Transverse colon (tissue), 4 donors: ENCODE measurements around the gene FAM131B. TPM values are rescaled to one million over a fixed set of nuclear protein-coding genes. Genes with fewer than 3 reads are reported as not detected.

Experiments used
- DNase-seq: peaks from one replicate; pipeline ENCODE4 v3.0.0-alpha.2; 2019
- H3K27ac ChIP-seq, 4 donors: fragments of 200-600 bp; sonication (generic); 2 replicates each; pipeline ENCODE4 v1.5.1; 2016 to 2018; ENCODE audit warnings: inconsistent platforms in 4 of 4
- H3K27me3 ChIP-seq: fragments of 200-600 bp; sonication (generic); 2 replicates; pipeline ENCODE4 v1.5.1; 2017; ENCODE audit warnings: inconsistent platforms
- H3K36me3 ChIP-seq, 4 donors: fragments of 200-600 bp; sonication (generic); 2 replicates each; pipeline ENCODE4 v1.5.1; 2017 to 2019; ENCODE audit warnings: inconsistent platforms in 4 of 4
- H3K4me1 ChIP-seq, 4 donors: fragments of 200-600 bp; sonication (generic); 2 replicates each; pipeline ENCODE4 v1.5.1; 2017 to 2020; ENCODE audit warnings: inconsistent platforms in 4 of 4
- H3K4me3 ChIP-seq, 4 donors: fragments of 200-600 bp; sonication (generic); 1 replicate in 1 of 4; 2 replicates in 3 of 4; pipeline versions ENCODE4 v1.5.1 to v1.6.1; 2017 to 2019; ENCODE audit warnings: inconsistent platforms in 4 of 4
- H3K9me3 ChIP-seq, 2 donors: fragments of 200-600 bp; sonication (generic); 2 replicates each; pipeline ENCODE4 v1.5.1; 2017 to 2019; ENCODE audit warnings: inconsistent platforms in 2 of 2
- CTCF ChIP-seq, 5 experiments: fragments of 200-600 bp in 3 of 5; fragments of 450-650 bp in 2 of 5; sonication (generic) in 3 of 5; IDR thresholded peaks; 1 replicate in 2 of 5; 2 replicates in 3 of 5; pipeline ENCODE4 v1.5.1; 2016 to 2017; ENCODE audit warnings: antibody characterized with exemption in 5 of 5, inconsistent platforms in 3 of 5, mild to moderate bottlenecking in 2 of 5, moderate library complexity in 1 of 5
- EP300 ChIP-seq: sonication (generic); formaldehyde crosslinking; IDR thresholded peaks from one replicate; pipeline ENCODE4 v1.6.1; 2017; ENCODE audit warnings: antibody characterized with exemption, low read depth
- POLR2A ChIP-seq: fragments of 450-650 bp; IDR thresholded peaks from one replicate; pipeline ENCODE4 v1.6.1; 2016; ENCODE audit warnings: antibody characterized with exemption, mild to moderate bottlenecking, moderate library complexity
- POLR2AphosphoS5 ChIP-seq, 3 donors: sonication (generic); formaldehyde crosslinking; IDR thresholded peaks; one replicate each; pipeline ENCODE4 v1.6.1; 2016; ENCODE audit warnings: antibody characterized with exemption in 3 of 3
- WGBS, 2 donors: methylation state at CpG; one replicate each; pipeline ENCODE4 v1.1.5; 2018; ENCODE audit warnings: low coverage in 1 of 2; 5-methylcytosine and 5-hydroxymethylcytosine counted together
- in situ Hi-C, 4 donors: fragments of 200-750 bp; cut with MboI; loops; one replicate each; pipeline versions ENCODE4 v1.15.0 to v1.15.1; 2017; ENCODE audit warnings: low sequenced_read_pairs in 3 of 4, low pct_ligation_motif_present in 1 of 4, low pct_unique_long_range_greater_than_20kb in 1 of 4
- intact Hi-C: fragments of 100-400 bp; cut with DNase I; formaldehyde crosslinking; loops from one replicate; pipeline ENCODE4 v1.15.1; 2023; ENCODE audit warnings: low total_unique reads
- total RNA-seq, 4 donors: library from RNA; depleted of rRNA; stranded (reverse); fragments of >200 nt; gene quantifications; one replicate each; pipeline ENCODE4 v1.1.0, GENCODE V29; 2016

The FAM131B gene
- total RNA-seq, 4 donors from 2014 or later: 2.2 to 33.4 (median 4.7) TPM

- in situ Hi-C loops: no loop called here
- Histone ChIP-seq H3K9me3 (no peaks in the 10 kb centered on the region), H3K27me3 (peaks cover 43% of the 10 kb centered on the region)
These were observed 2.7 kb downstream of the FAM131B start for GRCh38 chr7:143359771-143360353.

GRCh38 chr7:143358626-143359025 lies 3.9 kb downstream of the FAM131B start:
- Histone ChIP-seq H3K4me3 (no peak overlapping the region), H3K4me1 (peaks cover 0 to 18% (median 16%) of the 10 kb centered on the region in 4 donors), H3K36me3 (no peaks in the 10 kb centered on the region), H3K27ac (no peak overlapping the region), H3K9me3 (no peaks in the 10 kb centered on the region), H3K27me3 (peaks cover 33% of the 10 kb centered on the region)
- intact Hi-C loops (loop anchor here (1.0 kb wide), 1 partner anchor 48 kb away; no protein-coding TSS in a partner anchor), in situ Hi-C loops (no loop called here)
- no peak for DNase-seq
- no peak for TF ChIP-seq POLR2AphosphoS5 (IDR thresholded peaks at IDR 0.05)
- TF ChIP-seq POLR2A: no peak
- TF ChIP-seq EP300: no peak
- TF ChIP-seq CTCF (IDR thresholded peaks at IDR 0.05): no peak
- 74 to 93% methylated on average over 6 to 12 of the region's 12 CpGs for WGBS, 2 donors

More at GRCh38 chr7:143359771-143360353, 2.7 kb downstream of the FAM131B start:
- DNase-seq: no peak
- intact Hi-C loops: no loop called here
- Histone ChIP-seq H3K36me3 (no peaks in the 10 kb centered on the region), H3K4me1 (peaks cover 0 to 18% (median 16%) of the 10 kb centered on the region in 4 donors), H3K4me3 (no peak overlapping the region), H3K27ac (no peak overlapping the region)
- no peak for TF ChIP-seq EP300
- TF ChIP-seq POLR2AphosphoS5 (IDR thresholded peaks at IDR 0.05): no peak
- no peak for TF ChIP-seq CTCF (IDR thresholded peaks at IDR 0.05)
- no peak for TF ChIP-seq POLR2A
- 89% methylated on average over 11 of the region's 11 CpGs; no CpG with 5 or more reads in 1 of the 2 donors for WGBS, 2 donors

GRCh38 chr7:143356414-143357050 lies 6.0 kb downstream of the FAM131B start:
- Histone ChIP-seq H3K27ac (no peak overlapping the region), H3K36me3 (no peaks in the 10 kb centered on the region), H3K4me1 (peaks cover 0 to 5% (median 4%) of the 10 kb centered on the region in 4 donors), H3K9me3 (no peaks in the 10 kb centered on the region), H3K27me3 (peaks cover 13% of the 10 kb centered on the region), H3K4me3 (no peak overlapping the region)
- 94% methylated on average over 13 of the region's 13 CpGs; no CpG with 5 or more reads in 1 of the 2 donors for WGBS, 2 donors
- TF ChIP-seq POLR2AphosphoS5 (IDR thresholded peaks at IDR 0.05) (no peak), EP300 (no peak), CTCF (IDR thresholded peaks at IDR 0.05) (no peak), POLR2A (no peak)
- in situ Hi-C loops: no loop called here
- intact Hi-C loops: loop anchor here (1.0 kb wide), 1 partner anchor 39 kb away; no protein-coding TSS in a partner anchor
- DNase-seq: no peak

- Histone ChIP-seq H3K36me3 (no peaks in the 10 kb centered on the region), H3K27me3 (peaks cover 5% of the 10 kb centered on the region), H3K4me3 (no peak overlapping the region), H3K4me1 (no peaks in the 10 kb centered on the region), H3K27ac (no peak overlapping the region), H3K9me3 (no peaks in the 10 kb centered on the region)
- TF ChIP-seq POLR2AphosphoS5 (IDR thresholded peaks at IDR 0.05) (no peak), POLR2A (no peak), CTCF (IDR thresholded peaks at IDR 0.05) (no peak), EP300 (no peak)
- WGBS, 2 donors: 74 to 89% methylated on average over 6 to 16 of the region's 16 CpGs
- intact Hi-C loops (no loop called here), in situ Hi-C loops (no loop called here)
- DNase-seq: no peak
These were observed 6.8 kb downstream of the FAM131B start for GRCh38 chr7:143355450-143356385.
